HG02678 (cell line): ENCODE results near the gene PIGR.

Experiments used
- ATAC-seq: cut with Tn5 transposase; IDR thresholded peaks from one replicate; pipeline ENCODE4 v1.9.1; 2021; ENCODE audit warnings: mild to moderate bottlenecking, moderate library complexity; ENCODE audit not compliant: unreplicated experiment

PIGR gene

GRCh38 chr1:206912445-206913095 lies 33.7 kb downstream of the PIGR start:
- ATAC-seq, result no peak

GRCh38 chr1:206911064-206911663 lies 35.1 kb downstream of the PIGR start:
- ATAC-seq, result no peak

GRCh38 chr1:206909883-206910318 lies 36.4 kb downstream of the PIGR start:
- ATAC-seq, result no peak

- ATAC-seq, result no peak
These were observed 36.9 kb downstream of the PIGR start for GRCh38 chr1:206909161-206909882.

GRCh38 chr1:206908038-206908437 lies 38.2 kb downstream of the PIGR start:
- no peak for ATAC-seq

- ATAC-seq, result no peak
These were observed 38.8 kb downstream of the PIGR start for GRCh38 chr1:206907304-206907991.

- ATAC-seq, result peak; percentile 63
These were observed 40.7 kb downstream of the PIGR start for GRCh38 chr1:206905295-206906164.

- no peak for ATAC-seq
These were observed 41.7 kb downstream of the PIGR start for GRCh38 chr1:206904423-206905142.

- no peak for ATAC-seq
These were observed 42.6 kb downstream of the PIGR start for GRCh38 chr1:206903687-206904086.

- ATAC-seq, result no peak
These were observed 43.6 kb downstream of the PIGR start for GRCh38 chr1:206902702-206903101.

GRCh38 chr1:206901944-206902343 lies 44.3 kb downstream of the PIGR start:
- no peak for ATAC-seq

GRCh38 chr1:206900149-206900548 lies 46.1 kb downstream of the PIGR start:
- ATAC-seq, result no peak

GRCh38 chr1:206899717-206900116 lies 46.5 kb downstream of the PIGR start:
- no peak for ATAC-seq

GRCh38 chr1:206898915-206899431 lies 47.3 kb downstream of the PIGR start:
- ATAC-seq, result no peak

GRCh38 chr1:206898089-206898914 lies 48.0 kb downstream of the PIGR start:
- no peak for ATAC-seq

GRCh38 chr1:206897175-206897574 lies 49.1 kb downstream of the PIGR start, which contains the start of gene IL24:
Gene IL24, plus strand, starts transcription at chr1:206897443. Its CDS starts 390 bp downstream, at chr1:206897833.
- no peak for ATAC-seq

GRCh38 chr1:206896261-206896660 lies 50.0 kb downstream of the PIGR start:
- ATAC-seq, result no peak

GRCh38 chr1:206895837-206896242 lies 50.4 kb downstream of the PIGR start:
- ATAC-seq, result no peak

GRCh38 chr1:206895325-206895724 lies 50.9 kb downstream of the PIGR start:
- no peak for ATAC-seq
